Measurements from ENCODE around the gene ODAD2. TPM values are rescaled to one million over a fixed set of nuclear protein-coding genes. Genes with fewer than 3 reads are reported as not detected.

ODAD2 gene
- total RNA-seq, 2 experiments from 2014 or later = not detected

- no peaks in the 10 kb centered on the region for H3K4me1 ChIP-seq (ENCODE audit: insufficient read depth, low read length, poor library complexity, severe bottlenecking)
- BruUV-seq (replicated peaks) = no TSS peak
- no peaks in the 10 kb centered on the region for H4K20me1 ChIP-seq (ENCODE audit: insufficient read depth, low read length)
- POLR2A ChIA-PET = no interaction called here
- no peaks in the 10 kb centered on the region for H3K9me2 ChIP-seq (ENCODE audit: insufficient read depth, low read length)
- H3K4me3 ChIP-seq (ENCODE audit: low read depth, low read length, poor library complexity, severe bottlenecking) = no peak overlapping the region
- no peak overlapping the region for H2AFZ ChIP-seq (ENCODE audit: low read length)
- TF ChIP-seq CTCF (conservative IDR thresholded peaks at IDR 0.05; ENCODE audit: low read length) (no peak), EZH2phosphoT487 (IDR thresholded peaks at IDR 0.05; ENCODE audit: borderline replicate concordance, low read depth, low read length) (no peak)
- no peak for DNase-seq (ENCODE audit: low spot score)
- H3K36me3 ChIP-seq (ENCODE audit: insufficient read depth, low read length) = no peaks in the 10 kb centered on the region
- CTCF ChIA-PET (ENCODE audit: unreplicated experiment) = no interaction called here
- no peaks in the 10 kb centered on the region for H3K9me3 ChIP-seq (ENCODE audit: low read length)
- H3K4me2 ChIP-seq (ENCODE audit: low read length) = no peak overlapping the region
- no peak overlapping the region for H3K27ac ChIP-seq (ENCODE audit: low read depth, low read length, poor library complexity, severe bottlenecking)
- H3K79me2 ChIP-seq (ENCODE audit: insufficient read depth, low read depth, low read length) = no peaks in the 10 kb centered on the region
- intact Hi-C loops (cut with micrococcal nuclease; ENCODE audit: unreplicated experiment) = no loop called here
Observed at GRCh38 chr10:28008054-28008453, 9.2 kb upstream of the ODAD2 start.

DNA sequence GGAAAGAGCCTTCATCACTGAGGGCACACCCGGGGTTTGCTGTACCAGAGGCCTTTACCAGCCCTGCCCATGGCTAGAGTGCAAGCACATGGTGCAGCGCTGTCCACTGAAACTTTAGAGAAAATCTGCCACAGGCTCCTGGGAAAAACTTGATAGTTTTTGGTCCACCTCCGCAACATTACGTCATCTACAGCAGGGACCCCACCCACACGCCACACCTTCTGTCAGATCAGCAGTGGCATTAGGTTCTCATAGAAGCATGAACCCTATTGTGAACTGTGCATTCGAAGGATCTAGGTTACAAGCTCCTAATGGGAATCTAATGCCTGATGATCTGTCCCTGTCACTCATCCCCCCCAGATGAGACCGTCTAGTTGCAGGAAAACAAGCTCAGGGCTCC is 2.5 kb upstream of the ODAD2 start:
- CTCF ChIA-PET (ENCODE audit: unreplicated experiment) = no interaction called here
- TF ChIP-seq EZH2phosphoT487 (IDR thresholded peaks at IDR 0.05; ENCODE audit: borderline replicate concordance, low read depth, low read length) (no peak), CTCF (conservative IDR thresholded peaks at IDR 0.05; ENCODE audit: low read length) (no peak)

GRCh38 chr10:27998178-27998953 is 513 bp downstream of the ODAD2 start:
- H3K27ac ChIP-seq (ENCODE audit: low read depth, low read length, poor library complexity, severe bottlenecking) = no peak overlapping the region
- H3K36me3 ChIP-seq (ENCODE audit: insufficient read depth, low read length) = no peaks in the 10 kb centered on the region
- no TSS peak for BruUV-seq (replicated peaks)
- no peak for DNase-seq (ENCODE audit: low spot score)
- POLR2A ChIA-PET = no interaction called here
- no peak overlapping the region for H2AFZ ChIP-seq (ENCODE audit: low read length)
- no peaks in the 10 kb centered on the region for H3K9me2 ChIP-seq (ENCODE audit: insufficient read depth, low read length)
- no peak overlapping the region for H3K4me2 ChIP-seq (ENCODE audit: low read length)
- TF ChIP-seq CTCF (conservative IDR thresholded peaks at IDR 0.05; ENCODE audit: low read length) = no peak
- TF ChIP-seq EZH2phosphoT487 (IDR thresholded peaks at IDR 0.05; ENCODE audit: borderline replicate concordance, low read depth, low read length) = no peak
- intact Hi-C loops (cut with micrococcal nuclease; ENCODE audit: unreplicated experiment) = no loop called here
- H4K20me1 ChIP-seq (ENCODE audit: insufficient read depth, low read length) = no peaks in the 10 kb centered on the region
- CTCF ChIA-PET (ENCODE audit: unreplicated experiment) = no interaction called here
- H3K4me1 ChIP-seq (ENCODE audit: insufficient read depth, low read length, poor library complexity, severe bottlenecking) = no peaks in the 10 kb centered on the region
- no peaks in the 10 kb centered on the region for H3K9me3 ChIP-seq (ENCODE audit: low read length)
- no peak overlapping the region for H3K4me3 ChIP-seq (ENCODE audit: low read depth, low read length, poor library complexity, severe bottlenecking)
- no peaks in the 10 kb centered on the region for H3K79me2 ChIP-seq (ENCODE audit: insufficient read depth, low read depth, low read length)

More for the DNA sequence above, 2.5 kb upstream of the ODAD2 start:
- H3K4me3 ChIP-seq (ENCODE audit: low read depth, low read length, poor library complexity, severe bottlenecking) = no peak overlapping the region
- H3K4me1 ChIP-seq (ENCODE audit: insufficient read depth, low read length, poor library complexity, severe bottlenecking) = no peaks in the 10 kb centered on the region
- no peak for DNase-seq (ENCODE audit: low spot score)
- no peaks in the 10 kb centered on the region for H4K20me1 ChIP-seq (ENCODE audit: insufficient read depth, low read length)
- H3K9me2 ChIP-seq (ENCODE audit: insufficient read depth, low read length) = no peaks in the 10 kb centered on the region
- no peaks in the 10 kb centered on the region for H3K9me3 ChIP-seq (ENCODE audit: low read length)
- no peak overlapping the region for H3K27ac ChIP-seq (ENCODE audit: low read depth, low read length, poor library complexity, severe bottlenecking)
- intact Hi-C loops (cut with micrococcal nuclease; ENCODE audit: unreplicated experiment) = no loop called here
- H3K4me2 ChIP-seq (ENCODE audit: low read length) = no peak overlapping the region
- no TSS peak for BruUV-seq (replicated peaks)
- no peaks in the 10 kb centered on the region for H3K79me2 ChIP-seq (ENCODE audit: insufficient read depth, low read depth, low read length)
- no peaks in the 10 kb centered on the region for H3K36me3 ChIP-seq (ENCODE audit: insufficient read depth, low read length)
- H2AFZ ChIP-seq (ENCODE audit: low read length) = no peak overlapping the region
- POLR2A ChIA-PET = interaction anchor here (0.8 to 1.2 kb wide), 3 partner anchors 12 to 187 kb away, joined by 3 read pairs; no protein-coding TSS in a partner anchor

Data from OCI-LY7 (cell line).